Fibroblast of the conjunctiva (primary cell): ENCODE measurements around the gene RRAS2.
"Not testable (repeated sequence)": the region's sequence is repeated elsewhere in the genome, so short reads cannot be mapped to it uniquely, and the experiment has no call there.

Source experiments
- DNase-seq: peaks from one replicate; pipeline ENCODE4 v3.0.0-alpha.2; 2010; ENCODE audit warnings: low read depth

RRAS2 gene

DNA sequence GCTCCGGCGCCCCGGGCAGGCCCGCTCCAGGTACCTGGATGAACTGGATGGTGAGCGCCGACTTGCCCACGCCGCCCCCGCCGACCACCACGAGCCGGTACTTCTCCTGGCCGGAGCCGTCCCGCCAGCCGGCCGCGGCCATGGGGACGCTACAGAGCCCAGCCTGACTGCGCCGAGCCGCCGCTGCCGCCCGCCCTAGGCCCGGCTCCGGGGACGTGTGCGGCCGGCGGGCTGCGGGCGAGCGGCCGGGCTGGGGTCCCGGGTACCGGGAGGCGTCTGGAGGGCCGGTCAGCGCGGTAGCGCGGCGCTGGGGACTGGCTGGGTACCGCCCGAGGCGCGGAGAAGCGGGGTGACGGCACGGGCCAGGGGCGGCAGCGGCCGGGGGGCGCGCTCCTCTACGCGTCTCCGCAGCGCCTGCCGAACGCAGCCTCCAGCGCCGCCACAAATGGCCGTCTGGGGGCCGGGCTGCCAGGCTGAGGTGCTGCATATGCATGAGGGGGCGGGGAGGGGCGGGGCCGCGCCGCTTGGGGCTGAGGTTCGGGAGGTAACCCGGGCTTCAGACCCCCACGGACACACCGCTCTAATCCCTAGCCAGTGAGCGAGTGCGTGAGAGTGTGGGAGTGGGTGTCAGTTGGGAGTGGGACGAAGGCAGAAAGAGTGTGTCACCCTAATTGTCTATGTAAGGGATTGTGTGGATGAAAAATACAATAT, at the start of gene RRAS2:
Gene RRAS2 (minus strand): TSS at position 455 of the 711 bp plus-strand sequence. CDS start 313 bp downstream, at position 142.
- DNase-seq, result peak; percentile 49

- no peak for DNase-seq
Measured at GRCh38 chr11:14408612-14409011, 49.6 kb upstream of the RRAS2 start.

- DNase-seq, result not testable (repeated sequence)
Measured at GRCh38 chr11:14406116-14406515, 47.1 kb upstream of the RRAS2 start.

- DNase-seq, result not testable (repeated sequence)
Measured at GRCh38 chr11:14403528-14403927, 44.5 kb upstream of the RRAS2 start.

DNA sequence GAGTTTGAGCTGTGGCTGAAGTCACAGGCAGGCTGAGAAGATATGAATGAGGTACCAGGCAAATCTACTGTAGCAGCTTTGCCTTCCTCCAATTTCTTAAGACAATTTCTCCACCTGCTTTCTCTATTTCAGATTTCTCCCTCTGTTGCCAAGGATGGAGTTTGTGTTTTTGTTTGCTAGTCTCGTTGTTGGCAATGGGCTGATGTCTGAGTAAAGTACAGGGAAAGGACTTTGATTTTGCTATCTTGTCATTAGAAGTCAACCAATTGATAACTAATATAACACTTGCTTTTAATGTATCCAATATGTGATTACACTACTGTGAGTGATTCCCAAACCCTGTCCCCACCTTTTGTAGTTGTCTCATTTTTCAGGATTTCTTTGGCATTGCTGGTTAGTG, 40.1 kb upstream of the RRAS2 start:
- DNase-seq, result no peak

- no peak for DNase-seq
Measured at GRCh38 chr11:14396273-14396672, 37.3 kb upstream of the RRAS2 start.

DNA sequence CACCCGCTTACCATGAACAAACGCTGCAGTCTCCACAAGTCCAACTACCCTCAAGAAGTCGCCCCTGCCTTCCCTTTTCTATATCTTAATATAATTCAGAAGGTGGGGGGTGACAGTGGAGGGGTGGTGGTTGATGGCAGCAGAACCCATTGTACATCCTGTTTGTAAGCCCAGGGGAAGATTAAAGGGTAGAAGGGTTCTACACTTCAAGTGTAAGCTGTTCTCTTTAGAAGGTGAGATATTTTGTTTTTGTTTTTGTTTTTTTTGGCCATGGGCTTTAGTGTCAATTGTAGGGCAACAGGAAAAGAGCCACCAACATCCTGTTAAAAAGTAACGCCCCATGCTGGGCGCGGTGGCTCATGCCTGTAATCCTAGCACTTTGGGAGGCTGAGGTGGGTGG, 34.9 kb upstream of the RRAS2 start:
- DNase-seq, result no peak

GRCh38 chr11:14393129-14393528, 34.1 kb upstream of the RRAS2 start:
- no peak for DNase-seq

- no peak for DNase-seq
Measured at GRCh38 chr11:14390669-14391068, 31.7 kb upstream of the RRAS2 start.

DNA sequence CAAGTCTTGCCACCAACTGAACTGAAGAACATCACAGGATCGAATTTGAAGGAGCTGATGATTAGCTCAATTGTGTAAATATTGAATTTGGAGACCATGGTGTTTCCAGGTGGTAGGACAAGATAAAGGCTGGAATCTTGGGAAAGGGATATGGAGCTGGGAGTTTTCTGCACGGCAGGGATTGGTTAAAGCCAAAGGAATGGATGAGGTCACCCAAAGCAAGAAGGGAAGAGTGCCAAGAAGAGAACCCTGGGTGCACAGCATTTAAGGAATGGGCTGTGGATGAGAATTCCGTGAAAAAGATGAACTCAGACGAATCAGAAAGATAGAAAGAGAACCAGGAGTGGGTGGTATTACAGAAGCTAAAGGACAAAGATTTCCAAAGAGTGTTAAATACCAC, 29.4 kb upstream of the RRAS2 start:
- DNase-seq, result no peak

GRCh38 chr11:14386895-14387480, 28.0 kb upstream of the RRAS2 start:
- peak; percentile 62 for DNase-seq

DNA sequence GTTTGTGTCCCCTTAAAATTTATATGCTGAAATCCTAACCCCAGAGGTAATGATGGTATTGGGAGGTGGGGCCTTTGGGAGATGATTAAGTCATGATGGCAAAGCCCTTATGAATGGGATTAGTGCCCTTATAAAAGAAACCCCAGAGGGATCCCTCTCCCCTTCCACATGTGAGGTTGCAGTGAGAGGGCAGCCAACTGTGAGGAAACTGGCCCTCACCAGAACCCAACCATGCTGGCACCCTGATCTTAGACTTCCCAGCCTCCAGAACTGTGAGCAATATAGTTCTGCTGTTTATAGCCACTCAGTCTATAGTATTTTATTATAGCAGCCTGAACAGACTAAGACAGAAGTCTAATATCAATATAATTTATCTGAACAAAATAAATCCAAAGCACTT, 27.1 kb upstream of the RRAS2 start:
- DNase-seq, result no peak

DNA sequence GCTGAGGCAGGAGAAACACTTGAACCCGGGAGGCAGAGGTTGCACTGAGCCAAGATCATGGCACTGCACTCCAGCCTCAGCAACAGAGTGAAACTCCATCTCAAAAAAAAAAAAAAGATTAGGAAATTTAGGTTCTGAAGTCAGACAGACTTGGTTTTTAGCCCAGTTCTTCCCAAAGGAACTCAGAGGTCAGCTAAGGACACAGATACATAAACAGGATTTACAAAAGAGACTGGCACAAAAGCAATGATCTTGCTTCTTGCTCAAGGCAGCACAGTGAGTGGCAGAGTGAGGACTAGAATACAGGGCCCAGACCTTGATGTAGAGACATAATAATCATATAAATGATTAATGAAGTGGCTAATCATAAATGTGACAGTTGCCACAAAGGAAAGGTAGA, 25.4 kb upstream of the RRAS2 start:
- DNase-seq, result peak; percentile 81

GRCh38 chr11:14381968-14382367, 23.0 kb upstream of the RRAS2 start:
- no peak for DNase-seq

DNA sequence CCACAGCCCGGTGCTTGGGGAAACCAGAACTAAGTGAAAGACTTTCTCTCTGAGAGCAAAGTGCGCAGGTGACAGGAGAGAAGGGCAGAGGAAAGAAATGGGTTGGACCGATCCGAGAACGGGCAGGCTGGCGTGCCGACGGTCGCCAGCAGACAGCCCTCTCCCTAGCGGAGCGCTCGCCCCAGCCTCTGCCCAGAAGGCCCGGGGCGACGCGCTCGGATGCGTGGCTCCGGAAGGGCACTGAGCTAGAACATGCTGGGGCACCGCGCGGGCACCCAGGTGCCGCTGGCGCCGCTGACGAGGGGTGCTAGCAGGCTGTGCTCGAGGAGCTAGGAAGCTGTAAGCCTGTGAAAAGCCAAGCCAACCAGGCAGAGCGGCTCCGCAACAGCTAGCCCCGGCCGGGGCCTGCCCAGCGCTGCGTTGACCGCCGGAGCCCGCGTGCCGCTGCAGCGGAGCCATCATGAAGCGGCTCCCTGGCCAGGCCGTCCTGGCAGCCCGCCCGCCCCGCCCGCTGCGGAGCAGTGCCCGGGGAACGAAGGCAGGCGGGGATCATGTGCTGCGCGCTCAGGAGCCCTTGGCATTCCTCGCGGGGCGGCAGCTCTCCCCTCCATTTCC, 22.1 kb upstream of the RRAS2 start:
- DNase-seq, result peak; percentile 29

DNA sequence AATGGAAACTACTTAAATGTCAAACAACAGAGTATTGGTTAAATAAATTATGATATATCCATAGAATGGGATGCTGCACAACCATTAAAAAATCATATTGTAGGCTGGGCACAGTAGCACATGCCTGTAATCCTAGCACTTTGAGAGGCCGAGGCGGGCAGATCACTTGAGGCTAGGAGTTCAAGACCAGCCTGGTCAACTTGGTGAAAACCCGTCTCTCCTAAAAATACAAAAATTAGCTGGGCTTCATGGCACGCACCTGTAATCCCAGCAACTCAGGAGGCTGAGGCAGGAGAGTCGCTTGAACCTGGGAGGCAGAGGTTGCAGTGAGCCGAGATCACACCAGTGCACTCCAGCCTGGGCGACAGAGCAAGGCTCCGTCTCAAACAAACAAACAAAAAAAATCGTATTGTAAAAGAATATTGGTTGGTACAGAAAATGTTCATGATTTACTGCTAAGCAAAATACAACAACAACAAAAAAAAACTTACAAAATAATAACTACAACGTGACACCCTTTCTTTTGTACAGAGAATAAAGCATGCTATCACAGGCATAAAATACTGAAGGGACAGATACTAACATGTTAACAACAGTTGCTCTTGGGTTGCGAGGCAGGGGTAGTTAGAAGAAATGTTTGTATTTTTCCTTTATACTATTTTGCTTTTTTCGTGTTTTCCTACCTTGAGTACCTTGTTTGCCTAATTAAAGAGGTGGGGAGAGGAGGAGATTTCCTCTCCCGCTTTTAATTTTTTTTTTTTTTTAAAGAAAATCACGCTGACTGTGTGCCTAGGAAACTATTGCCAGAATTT, 21.3 kb upstream of the RRAS2 start:
- DNase-seq, result no peak

DNA sequence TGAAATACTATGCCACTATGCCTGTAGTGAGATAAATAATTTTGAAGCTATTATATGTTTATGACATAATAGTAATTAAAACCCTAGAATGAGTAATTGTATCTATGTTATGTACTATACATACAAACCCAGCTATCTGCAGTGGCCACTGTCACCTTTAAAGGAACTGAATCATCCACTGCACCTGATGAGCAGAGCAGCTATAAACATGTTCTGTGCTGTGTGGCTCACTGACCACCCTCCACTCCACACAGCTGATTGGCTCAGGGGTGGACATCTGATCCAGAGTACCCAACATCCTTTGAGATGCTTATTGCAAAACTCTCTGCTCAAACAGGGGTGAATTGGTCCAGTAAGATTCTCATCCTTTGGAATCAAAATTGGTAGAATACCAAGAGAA, 19.2 kb upstream of the RRAS2 start:
- DNase-seq, result no peak

DNA sequence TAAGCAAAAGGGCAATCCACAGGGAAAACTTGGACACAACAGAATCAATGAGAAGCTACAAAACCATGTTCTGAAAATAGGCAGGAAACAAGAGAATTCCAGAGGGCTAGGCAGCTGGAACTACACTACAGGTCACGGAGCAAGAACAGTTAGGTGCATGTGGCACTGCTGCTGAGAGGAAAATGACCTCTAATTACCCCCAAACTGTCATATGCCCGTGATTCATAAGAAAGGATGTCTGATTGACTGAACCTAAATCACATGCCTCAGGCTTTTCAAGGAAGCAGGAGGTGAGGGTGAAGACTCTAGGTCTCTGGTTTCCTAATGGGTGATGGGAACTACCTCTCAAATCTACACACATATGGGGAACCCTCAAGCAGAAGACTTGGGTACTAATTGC, 17.9 kb upstream of the RRAS2 start:
- no peak for DNase-seq

GRCh38 chr11:14374922-14375830, 16.2 kb upstream of the RRAS2 start:
- no peak for DNase-seq

GRCh38 chr11:14373941-14374646, 15.1 kb upstream of the RRAS2 start:
- peak; percentile 60 for DNase-seq

DNA sequence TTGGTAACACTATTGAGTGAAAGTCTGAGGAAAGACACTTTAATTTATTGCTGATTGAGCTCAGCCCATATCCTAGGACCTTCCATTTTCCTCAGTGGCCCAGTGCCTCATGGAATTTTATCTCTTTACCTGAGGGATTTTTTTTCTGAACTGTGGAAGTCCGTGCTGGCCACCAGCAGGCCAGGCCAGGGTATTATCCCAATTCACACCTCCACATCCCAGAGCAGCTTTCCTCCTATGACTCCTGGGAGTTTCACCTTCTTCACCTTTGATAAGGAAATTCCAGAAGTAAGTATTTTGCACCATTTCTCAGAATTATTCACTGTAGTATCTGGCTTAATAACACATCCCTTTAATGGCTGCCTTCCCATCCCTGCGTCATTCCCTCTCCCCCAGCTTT, 13.0 kb upstream of the RRAS2 start:
- DNase-seq, result no peak
